AG09309 (cell line): ENCODE results near the gene TMEM214.

ENCODE experiments used
- DNase-seq: peaks from one replicate; pipeline ENCODE4 v3.0.0-alpha.2; 2010; ENCODE audit warnings: low read depth
- H3K4me3 ChIP-seq: 2 replicates; pipeline ENCODE4 v1.5.1; 2011; ENCODE audit warnings: mild to moderate bottlenecking, low read depth, low read length, moderate library complexity; ENCODE audit not compliant: control insufficient read depth
- CTCF ChIP-seq: IDR thresholded peaks from 2 replicates; pipeline ENCODE4 v1.5.1; 2011; ENCODE audit warnings: mild to moderate bottlenecking, low read depth, low read length, inconsistent platforms; ENCODE audit not compliant: insufficient read depth, control insufficient read depth; ENCODE audit errors: missing control alignments

Gene TMEM214

DNA sequence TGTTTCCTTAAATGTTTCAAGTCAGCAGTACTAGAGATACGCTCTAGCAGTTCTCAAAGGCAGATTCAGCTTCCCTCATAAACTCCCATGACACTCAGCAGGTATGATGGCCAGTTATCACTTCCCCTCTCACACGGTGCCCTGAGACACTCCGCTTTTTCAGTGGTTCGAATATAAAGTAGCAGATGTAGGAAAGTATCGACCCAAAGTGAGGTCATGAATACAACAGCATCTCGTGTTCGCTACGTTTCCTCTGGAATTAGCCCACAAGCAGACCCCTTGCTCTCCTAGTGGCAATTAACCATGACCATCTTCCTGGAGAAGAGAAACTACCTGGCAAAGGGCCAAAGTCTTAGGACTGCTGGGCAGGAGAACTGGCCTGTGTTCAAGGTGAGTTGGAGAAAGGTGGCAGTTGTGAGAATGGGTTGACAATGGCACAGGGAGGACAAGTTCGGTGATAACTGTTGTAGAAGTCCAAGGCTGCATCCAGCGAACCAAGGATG is 9.4 kb downstream of the TMEM214 start:
- DNase-seq, result no peak
- H3K4me3 ChIP-seq, result no peak overlapping the region
- TF ChIP-seq CTCF, result no peak

DNA sequence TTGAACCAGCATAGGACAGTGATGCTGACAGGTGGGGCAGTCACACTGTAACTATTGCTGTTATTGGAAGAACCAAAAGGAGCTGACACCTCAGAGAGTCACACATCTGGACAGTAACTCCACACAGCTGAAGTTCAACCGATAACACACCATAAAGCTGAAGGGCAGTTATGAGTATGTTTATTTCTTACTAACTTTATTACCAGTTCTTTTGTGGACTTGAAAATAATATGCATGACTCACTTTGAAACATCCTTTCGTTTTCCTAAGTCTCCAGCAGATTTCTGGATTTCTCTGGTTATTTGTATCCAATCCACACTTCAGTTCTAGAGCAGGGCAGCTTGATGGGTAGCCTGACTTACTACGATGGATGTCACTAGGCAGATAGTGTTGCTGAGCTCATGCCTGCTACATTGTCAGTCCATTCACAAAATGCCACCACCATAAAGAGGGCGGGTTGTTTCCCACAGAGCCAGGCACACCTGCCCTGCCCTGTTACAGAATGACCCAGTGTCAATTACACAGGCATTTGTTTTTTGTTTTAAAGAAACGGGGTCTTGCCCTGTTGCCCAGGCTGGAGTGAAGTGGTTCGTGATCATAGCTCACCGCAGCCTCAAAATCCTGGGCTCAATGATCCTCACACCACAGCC is 10.3 kb downstream of the TMEM214 start:
- H3K4me3 ChIP-seq, result no peak overlapping the region
- DNase-seq, result peak; percentile 44
- no peak for TF ChIP-seq CTCF

GRCh38 chr2:27049422-27050280 is 16.9 kb downstream of the TMEM214 start:
- peak overlapping the region; percentile 48 for H3K4me3 ChIP-seq
- no peak for DNase-seq
- no peak for TF ChIP-seq CTCF

DNA sequence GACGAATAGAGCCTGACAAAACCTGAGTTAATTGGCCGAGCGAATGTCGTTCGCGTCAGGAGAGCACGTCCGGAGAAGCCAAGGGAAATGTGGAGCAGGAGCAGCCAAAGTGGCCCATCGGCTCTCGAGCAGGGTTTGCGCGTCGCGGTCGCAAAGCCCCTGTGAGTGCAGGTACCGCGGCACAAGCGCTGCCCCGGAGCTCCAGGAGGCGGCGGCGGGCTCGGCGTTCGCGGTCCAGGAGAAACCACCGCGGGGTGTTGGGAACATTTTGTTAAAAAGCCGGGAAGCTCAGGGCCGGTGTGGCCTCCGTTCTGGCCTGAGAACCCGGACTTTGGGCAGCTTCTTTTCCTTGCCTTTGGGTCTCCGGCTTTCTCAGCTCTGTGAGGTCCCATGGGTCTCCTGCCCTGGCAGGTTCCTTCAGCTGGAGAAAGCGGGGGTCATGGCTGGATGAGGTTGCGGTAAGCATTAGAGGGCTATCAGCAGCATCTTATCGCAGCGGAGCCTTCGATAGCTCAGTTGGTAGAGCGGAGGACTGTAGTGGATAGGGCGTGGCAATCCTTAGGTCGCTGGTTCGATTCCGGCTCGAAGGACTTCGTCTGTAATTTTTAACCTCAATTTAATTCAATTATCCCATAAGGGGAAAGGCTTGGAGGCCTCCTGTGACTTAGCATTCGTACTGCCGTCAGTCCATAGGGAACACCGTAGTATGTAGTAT is 17.7 kb downstream of the TMEM214 start:
- peak overlapping the region; percentile 48 for H3K4me3 ChIP-seq
- peak; percentile 48 for TF ChIP-seq CTCF
- DNase-seq, result peak; percentile 92

DNA sequence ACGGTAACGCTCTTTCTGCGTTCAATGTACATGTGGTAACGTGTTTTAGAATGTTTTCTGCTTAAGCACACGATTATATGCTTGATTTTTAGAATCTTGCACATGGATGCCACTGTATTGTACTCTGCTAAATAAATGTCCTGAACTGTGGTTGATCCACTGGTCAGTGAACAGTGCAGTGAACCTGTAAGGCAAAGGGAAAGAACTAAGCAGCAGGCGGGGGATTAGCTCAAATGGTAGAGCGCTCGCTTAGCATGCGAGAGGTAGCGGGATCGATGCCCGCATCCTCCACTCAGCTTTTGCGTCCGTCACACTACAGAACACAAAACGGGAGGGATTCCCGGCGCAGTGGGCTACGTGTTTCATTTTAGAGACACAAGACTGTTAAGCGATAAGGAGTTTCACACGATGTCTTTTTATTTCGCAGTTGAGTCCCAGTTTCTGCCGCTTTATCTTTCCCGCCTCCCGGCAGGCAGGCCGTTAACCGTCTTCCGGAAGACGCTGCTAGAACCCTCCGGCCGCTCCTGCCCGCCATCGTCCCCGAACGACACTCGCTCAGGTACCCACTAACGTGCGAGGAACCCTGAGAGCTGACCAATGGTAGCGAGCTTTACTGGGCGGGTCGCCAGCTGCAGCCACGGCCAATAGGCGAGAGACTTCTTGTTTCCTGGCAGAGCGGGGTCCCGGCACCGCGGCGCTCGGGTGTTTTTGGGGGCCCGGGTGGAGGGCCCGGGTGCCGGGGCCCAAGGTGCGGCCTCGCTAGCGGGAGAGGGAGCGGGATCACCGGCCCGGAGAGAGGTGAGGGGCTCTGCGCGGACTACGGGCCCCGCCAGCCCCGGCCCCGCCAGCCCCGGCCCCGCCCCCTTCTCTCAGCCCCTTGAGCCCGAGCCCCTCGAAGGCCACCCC is 18.5 kb downstream of the TMEM214 start, which contains the start of gene AGBL5:
AGBL5 (plus strand) TSS at position 673 of the 906 bp plus-strand sequence. CDS start 1,291 bp downstream, outside the sequence.
- TF ChIP-seq CTCF, result no peak
- H3K4me3 ChIP-seq, result peak within 1 kb of the TSS; percentile 98
- peak; percentile 58 for DNase-seq
